ENCODE data around the gene VAV3.
A peak's percentile ranks its signal among the peaks of the same experiment; 100 is the strongest.

Gene VAV3

DNA sequence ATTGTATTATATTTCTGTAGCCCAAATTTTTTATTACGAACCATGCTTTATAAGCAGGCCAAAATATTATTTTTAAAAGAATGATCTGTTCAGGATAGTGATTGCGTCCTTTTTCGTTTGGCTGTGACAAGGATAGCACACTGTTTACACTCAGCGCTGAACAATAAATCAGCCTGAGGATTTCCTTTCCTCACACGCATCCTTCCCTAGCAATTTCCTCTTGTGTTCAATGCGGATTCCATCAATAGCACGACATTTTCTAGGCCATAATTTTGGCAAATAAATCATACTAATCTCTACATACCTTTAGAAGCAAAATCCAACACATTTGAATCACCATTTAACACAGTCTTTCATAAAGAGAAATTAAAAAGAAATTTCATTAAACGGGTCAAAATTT, 1.6 kb upstream of the VAV3 start:
- DNase-seq: no peak

DNA sequence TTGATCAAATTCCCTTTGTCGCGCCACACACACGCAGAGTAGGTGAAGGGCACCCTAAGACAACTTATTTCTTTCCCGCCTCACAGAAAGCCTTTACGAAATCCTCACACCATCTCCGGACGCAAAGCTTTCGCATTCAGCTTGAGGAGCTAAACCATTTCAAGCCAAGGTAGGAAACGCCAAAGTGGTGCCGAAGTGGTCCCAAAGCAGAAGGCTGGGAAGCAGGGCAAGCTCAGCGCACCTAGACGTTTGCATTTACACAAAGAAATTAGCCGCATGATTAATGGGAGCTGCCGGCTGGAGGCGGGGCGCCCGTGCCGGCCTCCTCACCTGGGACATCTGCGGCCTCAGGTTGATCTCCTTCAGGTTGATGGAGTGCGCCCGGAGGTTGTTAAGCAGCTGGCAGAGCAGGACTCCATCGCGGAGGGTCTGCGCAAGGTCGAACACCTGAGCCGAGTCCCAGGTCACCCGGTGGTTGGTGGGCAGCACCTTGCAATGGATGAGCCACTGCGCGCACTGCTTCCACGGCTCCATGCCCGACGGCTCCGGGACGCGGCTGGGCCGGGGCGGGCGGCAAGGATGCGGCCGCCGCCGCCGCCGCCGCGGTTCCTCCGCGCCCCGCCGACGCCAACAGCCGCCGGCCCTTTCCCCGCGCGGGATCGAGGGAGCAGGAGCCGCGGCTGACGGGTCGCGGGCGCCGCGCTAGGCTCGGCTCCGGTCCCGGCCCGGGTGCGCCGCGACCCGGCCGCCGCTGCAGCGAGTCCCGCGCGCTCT, 457 bp downstream of the VAV3 start:
- DNase-seq: no peak

DNA sequence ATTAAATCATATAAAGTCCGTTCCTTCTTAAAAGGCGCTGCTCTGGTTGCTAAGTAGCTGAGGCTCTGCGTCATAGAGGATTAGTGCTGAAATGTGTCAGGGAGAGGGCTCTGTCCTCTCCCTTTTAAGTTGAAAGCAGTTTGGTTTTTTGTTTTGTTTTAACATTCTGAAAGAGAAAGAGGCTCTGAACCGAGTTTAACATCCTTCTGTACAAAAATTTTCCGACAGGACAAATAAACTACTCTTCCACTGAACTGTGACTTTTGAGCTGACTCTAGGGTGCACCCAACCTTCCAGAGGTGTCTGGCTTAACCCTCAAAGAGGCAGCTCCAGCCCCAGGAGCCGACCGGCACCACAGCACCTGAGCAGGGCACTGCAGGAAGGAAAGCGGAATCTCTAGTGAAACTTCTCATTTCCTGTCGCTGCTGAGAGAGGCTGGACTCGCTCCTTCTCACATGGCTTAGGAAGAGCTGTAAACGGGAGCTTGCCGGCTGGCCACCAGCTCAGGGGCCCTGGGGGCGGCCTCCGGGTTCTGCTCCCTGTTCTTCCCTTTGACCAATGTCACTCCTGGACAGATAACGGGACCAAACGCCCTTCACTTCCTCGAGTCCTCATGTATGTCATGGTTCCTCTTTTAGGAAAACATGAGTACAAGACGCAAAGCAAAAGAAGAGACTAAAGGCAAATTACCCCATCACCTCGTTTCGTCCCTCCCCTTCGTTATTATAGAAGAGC, 1.2 kb downstream of the VAV3 start:
- peak; percentile 78 for DNase-seq

DNA sequence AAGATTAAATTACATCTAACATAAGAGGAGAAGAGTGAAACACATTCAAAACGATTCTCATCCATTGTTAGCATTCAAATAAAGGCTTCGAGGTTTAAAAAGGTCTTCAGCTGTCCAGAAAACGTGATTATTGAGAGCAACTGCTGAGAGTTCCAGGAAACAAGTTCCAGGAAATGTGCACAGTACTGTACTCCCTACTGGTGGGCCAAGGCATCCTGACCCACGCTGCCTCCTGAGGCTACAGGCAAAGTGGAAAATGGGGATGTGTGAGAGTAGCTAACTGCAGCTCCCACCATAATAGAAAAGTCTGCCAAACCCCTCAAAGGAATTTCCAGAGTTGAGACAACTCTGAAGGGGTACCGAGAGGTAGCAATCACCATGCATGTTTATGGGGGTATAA, 2.0 kb downstream of the VAV3 start:
- no peak for DNase-seq

DNA sequence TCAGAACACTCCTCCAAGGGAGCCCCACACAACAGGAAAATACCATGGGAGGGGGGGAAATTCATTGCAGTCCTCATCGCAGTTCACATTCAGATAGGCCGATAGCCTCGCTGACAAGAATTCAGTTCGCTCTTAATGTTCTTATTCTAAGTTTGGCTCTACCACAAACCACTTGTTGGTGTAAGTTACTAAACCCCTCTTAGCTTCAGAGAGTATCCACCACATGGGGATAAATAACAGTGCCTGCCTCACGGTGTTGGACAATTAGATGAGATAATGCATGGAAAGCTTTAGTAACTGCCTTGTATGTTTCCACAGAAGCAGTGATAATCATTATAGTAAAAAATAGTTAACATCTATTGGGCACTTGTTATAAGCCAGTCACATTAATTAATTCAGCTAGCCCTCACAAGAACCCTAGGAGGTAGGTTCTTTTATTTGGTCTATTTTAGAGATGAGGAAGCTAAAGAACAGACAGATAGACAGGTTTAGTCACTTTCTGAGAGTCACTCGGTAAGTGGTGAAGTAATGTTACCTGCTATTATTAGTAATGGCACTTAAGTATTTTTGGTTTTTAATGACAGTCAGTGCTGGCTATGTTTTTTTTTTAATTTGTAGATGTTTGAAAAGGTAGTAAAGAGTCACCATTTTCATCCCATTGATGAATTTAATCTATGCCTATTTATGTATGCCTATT, 10.1 kb downstream of the VAV3 start:
- DNase-seq: no peak

DNA sequence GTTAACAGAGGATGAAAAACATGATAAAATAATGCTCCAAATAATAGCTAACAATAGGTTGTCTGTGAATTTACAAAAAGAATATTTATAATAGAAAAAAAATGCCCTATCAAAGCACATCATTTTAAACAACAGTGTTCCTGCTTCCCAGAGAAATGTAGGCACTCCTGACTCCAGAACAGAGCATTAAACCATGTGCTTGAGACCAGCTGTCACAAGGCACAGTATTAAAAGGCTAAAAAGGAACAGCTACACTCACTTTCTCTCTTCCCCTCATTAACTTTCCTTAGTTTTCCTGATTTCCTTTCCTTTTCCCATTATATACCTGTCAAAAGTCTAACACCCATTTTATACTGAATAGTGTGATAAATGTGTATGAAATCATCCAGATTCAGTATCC, 10.9 kb downstream of the VAV3 start:
- DNase-seq: no peak

DNA sequence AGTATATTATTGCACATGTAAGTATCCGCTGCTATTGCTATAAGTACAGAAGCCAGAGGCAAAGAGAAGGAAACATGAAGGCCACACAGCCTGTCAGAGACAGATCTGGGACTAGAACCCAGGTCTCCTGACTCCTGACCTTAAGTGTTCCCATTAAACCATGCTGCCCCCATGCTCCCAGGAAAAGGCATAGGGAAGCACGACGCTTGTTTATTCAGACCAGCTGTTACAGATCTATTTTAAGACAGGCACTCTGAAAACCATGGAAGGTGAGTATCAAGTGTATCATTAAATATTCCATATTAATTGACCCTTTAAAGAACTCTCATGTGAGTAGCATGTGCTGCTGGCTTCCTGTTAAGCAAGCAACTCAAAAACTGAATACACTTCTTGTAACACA, 11.4 kb downstream of the VAV3 start:
- no peak for DNase-seq

DNA sequence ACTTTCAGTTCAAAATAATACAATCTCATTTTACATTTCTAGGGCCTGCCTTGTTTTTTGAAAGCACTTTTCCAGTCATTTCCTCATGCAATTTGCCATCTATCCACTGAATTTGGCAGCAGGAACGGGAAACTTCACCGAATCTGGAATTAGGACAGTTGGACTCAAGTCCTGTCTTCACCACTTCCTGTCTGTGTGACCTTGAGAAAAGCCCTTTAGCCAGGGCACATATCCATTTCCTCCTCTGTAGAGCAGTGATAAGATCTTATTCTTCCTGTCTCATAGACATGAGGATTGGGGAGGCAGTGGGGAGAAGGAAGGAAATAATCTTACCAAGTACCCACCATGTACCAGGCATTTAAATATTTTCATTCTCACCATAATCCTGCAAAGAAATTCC, 12.0 kb downstream of the VAV3 start:
- peak; percentile 32 for DNase-seq

DNA sequence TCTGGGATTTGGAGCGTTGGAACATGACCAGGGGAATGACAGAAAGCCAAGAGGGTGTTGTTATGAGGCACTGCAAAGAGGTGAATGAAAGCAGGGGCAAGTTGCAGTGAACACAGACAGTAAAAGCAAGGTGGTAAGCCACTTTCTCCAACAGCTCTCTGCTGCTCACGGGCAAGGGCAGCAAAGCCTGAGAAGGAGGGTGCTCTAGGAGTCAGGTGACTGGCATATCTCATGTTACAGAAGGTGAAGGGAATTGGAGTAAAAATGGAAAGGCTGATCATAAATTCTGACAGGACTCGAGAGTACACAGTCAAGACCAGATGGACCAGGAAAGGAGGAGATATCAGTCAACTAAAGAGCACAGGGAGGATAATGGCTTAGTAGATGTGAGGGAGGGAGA, 14.5 kb downstream of the VAV3 start:
- DNase-seq: no peak

DNA sequence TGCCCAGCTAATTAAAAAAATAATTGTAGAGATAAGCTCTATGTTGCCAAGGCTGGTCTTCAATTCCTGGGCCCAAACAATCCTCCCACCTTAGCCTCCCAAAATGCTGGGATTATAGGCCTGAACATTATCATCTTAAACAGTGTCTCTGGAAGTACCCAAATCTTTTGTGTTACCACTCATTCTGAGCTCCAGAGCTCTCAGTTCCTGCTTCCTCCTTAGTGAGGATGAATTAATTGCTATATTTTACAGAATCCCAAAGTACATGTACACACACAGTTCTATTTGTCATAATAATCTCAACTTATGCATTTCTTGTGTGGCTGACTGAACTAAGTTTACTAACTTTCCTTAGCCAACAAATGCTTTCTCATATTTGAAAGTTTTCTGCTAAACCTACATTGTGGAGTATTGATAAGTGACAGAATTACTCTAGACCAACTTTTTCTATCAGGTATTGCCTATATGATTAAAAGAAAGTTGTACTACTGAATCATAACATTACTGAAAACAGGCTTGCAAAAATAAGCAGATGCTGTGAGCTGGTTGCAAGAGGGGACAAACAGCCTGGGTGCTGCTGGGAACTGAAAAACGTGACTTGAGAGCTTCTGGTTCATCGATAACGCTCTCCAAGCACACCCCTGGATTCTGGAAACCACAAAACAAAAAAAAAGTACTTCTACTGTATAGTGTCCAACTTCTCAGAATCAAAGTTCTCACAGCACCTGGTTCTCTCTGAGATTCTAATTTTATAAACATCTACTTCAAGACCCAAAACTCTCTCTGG, 15.3 kb downstream of the VAV3 start:
- no peak for DNase-seq

DNA sequence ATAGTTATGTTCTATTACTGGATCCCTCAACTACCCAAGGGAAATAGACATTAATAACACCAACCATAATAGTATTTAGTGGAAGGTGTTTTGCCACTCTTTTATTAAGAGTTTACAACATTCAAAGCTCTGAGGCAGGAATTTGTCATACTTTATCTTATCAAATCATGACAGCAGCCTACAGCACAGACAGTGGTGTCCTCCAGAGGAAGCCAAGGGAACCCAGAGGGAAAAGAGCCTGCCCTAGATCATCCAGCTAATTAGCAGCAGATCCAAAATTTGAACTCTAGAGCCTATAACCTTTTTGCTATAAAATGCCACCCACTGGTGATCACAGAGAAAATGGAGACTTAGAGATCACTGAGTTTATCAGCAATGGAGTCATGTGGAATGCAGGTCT, 18.2 kb downstream of the VAV3 start:
- no peak for DNase-seq

DNA sequence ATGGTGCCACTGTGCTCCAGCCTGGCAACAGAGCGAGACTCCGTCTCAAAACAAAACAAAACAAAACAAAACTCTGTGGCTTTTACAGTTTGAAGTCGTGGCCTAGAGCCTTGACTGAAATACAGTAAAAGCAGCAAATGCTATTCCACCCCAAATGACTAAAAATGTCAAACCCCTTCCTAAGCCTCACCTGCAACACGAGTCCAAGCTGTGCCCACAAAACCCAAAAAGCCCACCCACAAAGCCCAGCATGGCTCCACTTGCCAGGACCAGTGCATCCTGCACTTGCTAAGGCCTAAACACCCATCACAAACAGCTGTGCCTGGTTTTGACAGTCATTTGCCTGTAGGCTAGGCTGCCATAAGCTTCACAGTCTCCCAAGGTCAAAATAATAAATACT, 21.3 kb downstream of the VAV3 start:
- DNase-seq: no peak

DNA sequence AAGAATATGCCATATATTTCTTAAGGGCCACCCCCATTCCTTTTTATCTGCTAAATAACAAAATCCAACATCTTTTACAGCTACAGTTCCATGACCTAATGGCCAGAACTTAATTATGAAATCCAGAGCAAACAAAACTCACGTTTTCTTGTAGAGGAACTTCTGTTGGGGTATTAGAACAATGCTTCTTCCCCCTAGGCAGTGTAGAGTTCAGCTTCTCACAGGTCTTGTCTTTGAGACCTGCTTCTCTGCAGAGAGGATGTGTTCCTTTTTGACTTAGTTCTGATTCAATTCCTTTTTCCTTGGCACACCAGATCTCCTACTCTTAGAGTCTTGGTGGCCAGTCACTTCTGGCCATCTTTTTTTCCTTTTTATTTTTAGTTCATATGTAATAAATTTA, 22.2 kb downstream of the VAV3 start:
- DNase-seq: peak; percentile 53

DNA sequence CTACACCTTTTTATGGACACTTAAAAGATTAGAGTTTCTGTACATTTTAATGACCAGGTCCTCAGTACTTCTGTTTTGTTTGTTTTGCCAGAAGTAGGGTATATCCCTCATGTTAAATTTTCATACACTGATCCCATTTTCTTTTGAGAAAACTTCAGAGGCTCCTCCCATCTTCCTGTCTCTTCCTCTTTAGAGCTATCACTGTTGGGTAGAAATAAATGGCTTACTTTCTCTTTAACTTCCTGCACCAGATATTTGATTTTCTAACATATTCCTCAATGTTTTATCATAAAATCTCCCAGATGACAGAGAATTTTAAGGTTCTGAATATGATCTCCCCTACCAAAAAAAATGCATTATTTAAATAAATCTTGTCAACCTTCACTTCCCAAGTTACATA, 23.4 kb downstream of the VAV3 start:
- peak; percentile 64 for DNase-seq

DNA sequence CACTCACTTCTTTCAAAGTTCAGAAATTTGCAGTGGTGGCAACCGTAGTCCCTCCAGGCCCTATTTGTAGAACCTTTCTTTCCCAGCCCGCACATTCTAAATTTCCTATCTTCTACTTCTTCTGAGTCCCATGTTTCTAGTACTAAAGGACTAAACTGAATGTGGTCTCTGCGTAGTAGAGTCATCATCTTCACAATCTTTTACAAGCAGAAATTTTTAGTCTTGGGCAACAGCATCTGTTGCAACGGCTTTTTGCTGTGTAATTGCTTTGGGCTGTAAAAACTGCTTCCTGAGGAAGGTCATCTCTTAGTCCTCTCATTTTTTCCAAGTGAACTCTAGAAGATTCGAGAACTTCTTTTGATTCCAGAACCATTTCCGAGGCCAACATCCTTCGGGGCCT, 23.9 kb downstream of the VAV3 start:
- DNase-seq: peak; percentile 98

DNA sequence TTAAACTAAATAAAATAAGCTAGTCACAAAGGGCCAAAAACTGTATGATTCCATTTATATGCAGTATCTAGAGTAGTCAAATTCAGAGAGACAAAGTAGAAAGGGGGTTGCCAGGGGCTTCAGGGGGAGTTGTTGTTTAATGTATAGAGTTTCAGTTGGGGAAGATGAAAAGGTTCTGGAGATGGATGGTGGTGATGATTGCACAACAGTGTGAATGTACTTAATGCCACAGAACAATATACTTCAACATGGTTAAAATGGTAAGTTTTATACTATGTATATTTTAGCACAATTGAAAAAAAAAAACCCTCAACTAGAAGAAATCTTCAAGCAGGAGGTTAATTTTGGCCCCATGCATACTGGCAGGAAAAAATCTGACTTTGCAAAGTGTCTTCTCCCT, 24.3 kb downstream of the VAV3 start:
- no peak for DNase-seq

DNA sequence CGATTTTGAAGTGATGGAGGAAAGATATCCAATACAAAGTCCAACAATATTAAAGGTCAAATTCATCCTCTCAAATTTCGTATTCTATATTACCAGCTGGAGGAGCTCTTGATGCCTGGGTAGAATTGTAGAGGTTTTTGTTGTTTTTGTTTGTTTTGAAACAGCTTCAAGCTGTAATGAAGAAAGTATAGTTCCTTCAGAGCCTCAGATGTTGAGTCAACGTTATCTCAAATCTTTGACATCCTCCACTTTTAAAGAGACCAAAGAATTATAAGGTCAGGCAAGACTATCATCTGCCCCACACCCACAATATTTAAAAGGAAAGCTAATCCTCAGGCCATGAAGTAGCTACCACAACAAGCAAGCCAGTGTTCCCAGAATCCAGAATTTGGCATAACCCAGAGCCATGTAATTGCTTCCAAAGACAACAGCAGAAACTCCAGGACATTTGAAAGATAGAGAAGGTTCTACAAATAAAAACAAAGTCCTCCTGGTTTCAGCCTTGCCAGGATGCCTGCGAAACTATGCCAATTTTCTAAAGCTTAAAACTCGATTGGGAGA, 24.9 kb downstream of the VAV3 start:
- DNase-seq: no peak

DNA sequence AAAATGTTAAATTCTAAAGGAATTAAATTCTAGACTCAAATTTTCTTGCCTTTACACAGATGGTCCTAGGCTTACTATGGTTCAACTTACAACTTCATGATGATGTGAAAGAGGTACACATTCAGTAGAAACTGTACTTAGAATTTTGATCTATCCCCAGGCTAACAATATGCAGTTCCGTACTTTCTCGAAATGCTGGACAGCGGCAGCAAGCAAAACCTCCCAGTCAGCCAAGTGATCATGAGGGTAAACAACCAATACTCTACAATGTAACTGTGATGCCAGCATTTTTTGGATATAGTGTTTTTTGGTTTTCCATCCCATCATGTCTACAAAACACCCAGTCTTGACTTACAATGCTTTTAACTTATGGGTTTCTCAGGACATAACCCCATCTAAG, 25.7 kb downstream of the VAV3 start:
- DNase-seq: no peak

DNA sequence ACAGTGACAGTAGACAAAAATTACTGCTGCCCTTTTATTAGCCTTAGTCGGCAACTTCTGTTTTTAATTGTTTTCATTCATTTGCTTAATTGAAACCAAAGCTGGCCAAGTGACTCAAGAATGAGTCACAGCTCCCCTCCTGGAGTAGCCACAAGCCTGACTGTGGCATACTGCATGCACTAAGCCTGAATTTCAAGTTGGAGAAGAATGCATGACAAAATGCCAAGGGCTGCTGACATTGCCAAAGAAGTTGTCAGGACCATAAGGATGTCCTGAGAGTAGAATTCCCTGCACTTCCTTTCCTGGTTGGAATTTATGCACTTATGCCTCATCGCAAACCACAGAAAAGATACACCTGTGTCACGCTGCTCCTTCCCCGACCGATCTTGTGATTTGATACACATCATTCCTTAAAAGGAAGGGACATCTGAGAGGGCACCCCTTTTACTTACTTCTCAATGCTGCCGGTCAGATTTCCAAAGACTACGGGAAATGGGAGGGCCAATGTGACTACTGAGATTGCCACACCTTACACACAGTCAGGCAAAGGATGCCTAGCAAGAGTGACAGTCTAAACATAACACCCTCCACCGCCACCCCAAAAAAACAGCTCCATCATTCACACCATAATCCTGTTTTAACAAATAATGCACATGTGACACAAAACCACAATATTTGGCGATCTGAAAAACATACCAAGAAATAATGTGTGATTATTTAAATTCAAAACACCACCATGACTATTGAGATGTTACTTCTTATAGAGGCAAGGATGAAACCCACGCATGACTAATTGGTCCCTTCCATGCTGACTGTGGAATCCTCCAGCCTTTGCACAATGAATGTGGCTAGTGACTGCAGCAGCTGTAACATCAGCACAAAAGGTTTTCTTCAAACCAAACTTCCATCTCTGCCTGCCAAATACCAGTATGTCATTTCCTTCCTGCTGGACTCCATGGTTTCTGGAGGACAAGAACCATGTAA, 28.2 kb downstream of the VAV3 start:
- DNase-seq: peak; percentile 93

DNA sequence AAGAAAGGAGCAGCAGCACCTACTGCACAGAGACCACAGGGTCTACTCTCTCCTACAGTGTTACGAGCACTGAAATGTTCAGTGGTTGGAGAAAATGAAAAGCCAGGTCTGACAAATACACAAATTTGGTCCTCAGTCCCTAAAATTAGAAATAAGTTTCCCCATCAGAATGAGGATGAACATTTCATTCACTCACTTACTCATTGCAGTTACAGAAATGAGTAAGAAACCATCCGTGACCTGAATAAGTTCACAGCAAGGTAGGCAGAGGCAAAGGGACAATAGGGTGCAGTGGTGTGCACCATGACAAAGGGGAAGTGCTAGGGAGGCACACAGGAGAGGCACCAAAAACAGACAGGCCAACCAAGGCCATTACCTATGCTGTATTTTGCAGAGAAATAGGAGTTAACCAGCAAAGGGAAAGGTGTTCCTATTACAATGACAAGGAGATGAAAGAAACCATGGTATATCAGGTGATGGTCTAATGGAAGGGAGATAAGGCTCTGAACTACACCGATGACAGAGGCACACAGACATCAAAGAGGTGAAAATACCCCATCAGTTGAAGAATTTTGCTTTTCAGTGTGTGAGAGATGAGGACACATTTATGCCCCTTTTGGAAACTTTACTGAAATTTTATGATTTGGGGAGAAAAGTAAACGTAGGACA, 29.4 kb downstream of the VAV3 start:
- peak; percentile 42 for DNase-seq

DNA sequence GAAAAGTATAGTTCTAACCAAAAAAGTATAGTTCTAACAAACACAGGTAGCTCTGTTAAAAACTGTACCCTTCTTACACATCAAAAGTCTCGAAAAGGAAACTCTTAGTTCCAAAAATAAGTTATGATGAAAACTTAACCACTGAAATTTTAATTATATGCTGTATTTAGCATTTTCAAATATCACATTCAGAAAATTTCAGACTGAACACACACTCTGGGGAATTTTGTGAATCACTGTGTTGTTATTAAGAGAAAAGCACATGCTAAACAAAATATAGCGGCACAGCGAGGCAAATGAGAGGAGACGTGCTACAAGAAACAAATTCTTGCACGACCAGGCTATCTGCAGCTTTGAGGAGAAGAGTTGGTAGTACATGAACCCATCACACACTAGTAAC, 30.4 kb downstream of the VAV3 start:
- peak; percentile 31 for DNase-seq

Data from inflammatory macrophage treated with lipopolysaccharide for 4 hours (primary cell).